Measurements from ENCODE around the gene APP. TPM values are rescaled to one million over a fixed set of nuclear protein-coding genes. Genes with fewer than 3 reads are reported as not detected.
"Not testable (repeated sequence)": the region's sequence is repeated elsewhere in the genome, so short reads cannot be mapped to it uniquely, and the experiment has no call there.

The APP gene
- total RNA-seq, 1 experiment from 2014 or later: 560 TPM

GRCh38 chr21:26019236-26019635 is 151.3 kb downstream of the APP start:
- H3K9me3 Mint-ChIP-seq: no peaks in the 10 kb centered on the region
- no peak for DNase-seq (ENCODE audit: low spot score)
- H3K27ac Mint-ChIP-seq: peak overlapping the region; percentile 42; the same call in 1 of the 2 replicates
- H3K36me3 Mint-ChIP-seq: peaks cover 25% of the 10 kb centered on the region
- H3K27me3 Mint-ChIP-seq (ENCODE audit: low read depth): no peaks in the 10 kb centered on the region
- ATAC-seq: no peak
- TF ChIP-seq ZNF232 (CRISPR knock-in tag; IDR thresholded peaks at IDR 0.05) (no peak), RORB (CRISPR knock-in tag; IDR thresholded peaks at IDR 0.05) (no peak), AR (CRISPR knock-in tag; IDR thresholded peaks at IDR 0.05) (no peak), MAX (CRISPR knock-in tag; IDR thresholded peaks at IDR 0.05) (no peak), JUN (CRISPR knock-in tag; IDR thresholded peaks at IDR 0.05) (no peak), TCF7 (CRISPR knock-in tag; IDR thresholded peaks at IDR 0.05; ENCODE audit: low read depth) (no peak), GTF2I (CRISPR knock-in tag; conservative IDR thresholded peaks at IDR 0.05) (no peak), ZNF219 (CRISPR knock-in tag; IDR thresholded peaks at IDR 0.05; ENCODE audit: borderline replicate concordance) (no peak)
- no peak overlapping the region for H3K4me3 Mint-ChIP-seq
- H3K4me1 Mint-ChIP-seq: peaks cover 33% of the 10 kb centered on the region
- POLR2A ChIA-PET: no interaction called here
- CTCF ChIA-PET: no interaction called here

- H3K27ac Mint-ChIP-seq: peak overlapping the region; percentile 56; the same call in 1 of the 2 replicates
- peaks cover 58% of the 10 kb centered on the region for H3K4me1 Mint-ChIP-seq
- TF ChIP-seq USF1 (CRISPR knock-in tag; IDR thresholded peaks at IDR 0.05) (no peak), CREB1 (CRISPR knock-in tag; IDR thresholded peaks at IDR 0.05) (no peak), ZNF138 (CRISPR knock-in tag; conservative IDR thresholded peaks at IDR 0.05) (no peak), NR1H2 (CRISPR knock-in tag; IDR thresholded peaks at IDR 0.05) (no peak), NR2C2 (CRISPR knock-in tag; IDR thresholded peaks at IDR 0.05) (no peak), ZNF416 (CRISPR knock-in tag; IDR thresholded peaks at IDR 0.05) (no peak), RELA (CRISPR knock-in tag; IDR thresholded peaks at IDR 0.05; ENCODE audit: borderline replicate concordance) (no peak), ESRRA (CRISPR knock-in tag; IDR thresholded peaks at IDR 0.05; ENCODE audit: borderline replicate concordance) (no peak), MYBL2 (CRISPR knock-in tag; IDR thresholded peaks at IDR 0.05) (no peak), ZNF121 (CRISPR knock-in tag; IDR thresholded peaks at IDR 0.05) (no peak), EMX1 (CRISPR knock-in tag; IDR thresholded peaks at IDR 0.05) (no peak), NFATC4 (CRISPR knock-in tag; IDR thresholded peaks at IDR 0.05) (no peak), MAX (CRISPR knock-in tag; IDR thresholded peaks at IDR 0.05) (no peak), FOXJ3 (CRISPR knock-in tag; IDR thresholded peaks at IDR 0.05; ENCODE audit: borderline replicate concordance) (no peak), ZBTB21 (CRISPR knock-in tag; IDR thresholded peaks at IDR 0.05; ENCODE audit: borderline replicate concordance) (no peak), E2F1 (CRISPR knock-in tag; IDR thresholded peaks at IDR 0.05) (no peak), AFF4 (CRISPR knock-in tag; IDR thresholded peaks at IDR 0.05; ENCODE audit: borderline replicate concordance) (no peak)
- ATAC-seq (no peak), DNase-seq (ENCODE audit: low spot score) (no peak)
- H3K36me3 Mint-ChIP-seq: peaks cover 7% of the 10 kb centered on the region; the same call in 1 of the 2 replicates
- H3K4me3 Mint-ChIP-seq: no peak overlapping the region
- H3K9me3 Mint-ChIP-seq: no peaks in the 10 kb centered on the region
- CTCF ChIA-PET: no interaction called here
- no peaks in the 10 kb centered on the region for H3K27me3 Mint-ChIP-seq (ENCODE audit: low read depth)
- POLR2A ChIA-PET: no interaction called here
These were observed 156.6 kb downstream of the APP start for GRCh38 chr21:26013970-26014369.

GRCh38 chr21:26012482-26012881 is 158.1 kb downstream of the APP start:
- Mint-ChIP-seq H3K4me1 (peaks cover 66% of the 10 kb centered on the region), H3K27ac (peak overlapping the region; percentile 88)
- POLR2A ChIA-PET; H3K4me3 Mint-ChIP-seq; H3K9me3 Mint-ChIP-seq; CTCF ChIA-PET; ATAC-seq; H3K36me3 Mint-ChIP-seq; DNase-seq (ENCODE audit: low spot score); H3K27me3 Mint-ChIP-seq (ENCODE audit: low read depth): not testable (repeated sequence)
